Tibial artery (tissue), 4 donors: Measurements from ENCODE around the gene CA5A.
A peak's percentile ranks its signal among the peaks of the same experiment; 100 is the strongest.
"Not testable (repeated sequence)": the region's sequence is repeated elsewhere in the genome, so short reads cannot be mapped to it uniquely, and the experiment has no call there.

Source experiments
- DNase-seq, 2 donors: peaks; one replicate each; pipeline ENCODE4 v3.0.0-alpha.2; 2019
- H3K27ac ChIP-seq, 2 donors: fragments of 200-600 bp; sonication (generic) in 1 of 2; 1 replicate in 1 of 2; 2 replicates in 1 of 2; pipeline ENCODE4 v1.5.1; 2018 to 2019; ENCODE audit warnings: mild to moderate bottlenecking in 1 of 2
- H3K27me3 ChIP-seq, 2 donors: fragments of 200-600 bp; sonication (generic) in 1 of 2; one replicate each; pipeline versions ENCODE4 v1.5.1 to v1.6.0; 2016 to 2019
- H3K36me3 ChIP-seq, 3 donors: fragments of 200-600 bp; sonication (generic) in 2 of 3; one replicate each; pipeline ENCODE4 v1.5.1; 2016 to 2019; ENCODE audit warnings: mild to moderate bottlenecking in 2 of 3
- H3K4me1 ChIP-seq, 4 donors: fragments of 200-600 bp; sonication (generic) in 2 of 4; 1 replicate in 3 of 4; 2 replicates in 1 of 4; pipeline ENCODE4 v1.5.1; 2016 to 2019
- H3K4me3 ChIP-seq, 2 donors: fragments of 200-600 bp; sonication (generic) in 1 of 2; 1 replicate in 1 of 2; 2 replicates in 1 of 2; pipeline ENCODE4 v1.5.1; 2018 to 2019; ENCODE audit warnings: mild to moderate bottlenecking in 2 of 2
- H3K9me3 ChIP-seq, 3 donors: fragments of 200-600 bp; sonication (generic) in 1 of 3; one replicate each; pipeline ENCODE4 v1.5.1; 2016 to 2019
- CTCF ChIP-seq, 2 experiments: fragments of 200-600 bp in 1 of 2; fragments of 450-650 bp in 1 of 2; IDR thresholded peaks; one replicate each; pipeline ENCODE4 v1.5.1; 2017 to 2019; ENCODE audit warnings: antibody characterized with exemption in 2 of 2, mild to moderate bottlenecking in 1 of 2, moderate library complexity in 1 of 2
- intact Hi-C: fragments of 100-400 bp; cut with DNase I; formaldehyde crosslinking; loops from one replicate; pipeline ENCODE4 v1.15.0; 2023; ENCODE audit warnings: low total_unique reads

The CA5A gene

GRCh38 chr16:87897521-87898505 lies 38.5 kb downstream of the CA5A start:
- peaks cover 0 to 2% of the 10 kb centered on the region in 2 donors for H3K27me3 ChIP-seq
- H3K4me1 ChIP-seq: peaks cover 0 to 35% (median 14%) of the 10 kb centered on the region in 4 donors
- H3K4me3 ChIP-seq: no peak overlapping the region
- intact Hi-C loops: no loop called here
- no peaks in the 10 kb centered on the region for H3K9me3 ChIP-seq
- no peaks in the 10 kb centered on the region for H3K36me3 ChIP-seq
- peak overlapping the region; percentile 59 to 70 for H3K27ac ChIP-seq
- TF ChIP-seq CTCF (IDR thresholded peaks at IDR 0.05): no peak
- peak in 1 of 2 donors; percentile 85 for DNase-seq

- intact Hi-C loops, H3K4me3 ChIP-seq, H3K27me3 ChIP-seq, DNase-seq, H3K36me3 ChIP-seq, H3K9me3 ChIP-seq: not testable (repeated sequence)
- peaks cover 0 to 37% (median 15%) of the 10 kb centered on the region in 4 donors for H3K4me1 ChIP-seq
- H3K27ac ChIP-seq: peak overlapping the region; percentile 59 to 70
These were observed 39.3 kb downstream of the CA5A start for GRCh38 chr16:87896924-87897520.

- H3K9me3 ChIP-seq, DNase-seq, H3K4me3 ChIP-seq, intact Hi-C loops, H3K27me3 ChIP-seq, H3K36me3 ChIP-seq: not testable (repeated sequence)
- H3K4me1 ChIP-seq: peaks cover 0 to 37% (median 15%) of the 10 kb centered on the region in 4 donors
- H3K27ac ChIP-seq: peak overlapping the region in 1 of 2 donors; percentile 70
These were observed 40.0 kb downstream of the CA5A start for GRCh38 chr16:87896176-87896890.

- Histone ChIP-seq H3K36me3 (no peaks in the 10 kb centered on the region), H3K27ac (peak overlapping the region in 1 of 2 donors; percentile 70), H3K4me3 (no peak overlapping the region), H3K4me1 (peaks cover 0 to 37% (median 15%) of the 10 kb centered on the region in 4 donors), H3K9me3 (no peaks in the 10 kb centered on the region), H3K27me3 (peaks cover 0 to 2% of the 10 kb centered on the region in 2 donors)
- intact Hi-C loops: no loop called here
- DNase-seq: no peak
- no peak for TF ChIP-seq CTCF (IDR thresholded peaks at IDR 0.05)
These were observed 40.6 kb downstream of the CA5A start for GRCh38 chr16:87895641-87896141.

- Histone ChIP-seq H3K4me1 (peaks cover 0 to 37% (median 15%) of the 10 kb centered on the region in 4 donors), H3K27ac (peak overlapping the region; percentile 50 to 70)
- H3K9me3 ChIP-seq, H3K4me3 ChIP-seq, intact Hi-C loops, H3K36me3 ChIP-seq, H3K27me3 ChIP-seq: not testable (repeated sequence)
- DNase-seq: peak in 1 of 2 donors; percentile 85
These were observed 42.3 kb downstream of the CA5A start for GRCh38 chr16:87894005-87894404.

GRCh38 chr16:87891764-87892163 lies 44.6 kb downstream of the CA5A start:
- no peak for TF ChIP-seq CTCF (IDR thresholded peaks at IDR 0.05)
- intact Hi-C loops: no loop called here

GRCh38 chr16:87889762-87890161 lies 46.6 kb downstream of the CA5A start:
- H3K27ac ChIP-seq, H3K36me3 ChIP-seq, DNase-seq, intact Hi-C loops, H3K27me3 ChIP-seq, H3K4me3 ChIP-seq, H3K9me3 ChIP-seq: not testable (repeated sequence)
- H3K4me1 ChIP-seq: peaks cover 0 to 21% (median 9%) of the 10 kb centered on the region in 4 donors

More at GRCh38 chr16:87891764-87892163, 44.6 kb downstream of the CA5A start:
- Histone ChIP-seq H3K27ac (no peak overlapping the region), H3K4me3 (no peak overlapping the region), H3K27me3 (peaks cover 0 to 3% of the 10 kb centered on the region in 2 donors), H3K36me3 (no peaks in the 10 kb centered on the region), H3K4me1 (peaks cover 0 to 24% (median 9%) of the 10 kb centered on the region in 4 donors), H3K9me3 (no peaks in the 10 kb centered on the region)
- no peak for DNase-seq

GRCh38 chr16:87888346-87888745 lies 48.0 kb downstream of the CA5A start:
- DNase-seq, H3K4me1 ChIP-seq, H3K9me3 ChIP-seq, H3K27ac ChIP-seq, H3K36me3 ChIP-seq, intact Hi-C loops, H3K4me3 ChIP-seq: not testable (repeated sequence)
- H3K27me3 ChIP-seq: peaks cover 0 to 17% of the 10 kb centered on the region in 2 donors

GRCh38 chr16:87887931-87888330 lies 48.4 kb downstream of the CA5A start:
- H3K27me3 ChIP-seq: peaks cover 0 to 18% of the 10 kb centered on the region in 2 donors
- H3K9me3 ChIP-seq, H3K27ac ChIP-seq, H3K4me1 ChIP-seq, H3K36me3 ChIP-seq, H3K4me3 ChIP-seq, intact Hi-C loops, DNase-seq: not testable (repeated sequence)

- H3K4me1 ChIP-seq, intact Hi-C loops, H3K27ac ChIP-seq, H3K4me3 ChIP-seq, H3K9me3 ChIP-seq, DNase-seq, H3K36me3 ChIP-seq: not testable (repeated sequence)
- peaks cover 0 to 42% of the 10 kb centered on the region in 2 donors for H3K27me3 ChIP-seq
These were observed 50.9 kb downstream of the CA5A start for GRCh38 chr16:87885371-87885967.
